Small intestine (tissue), 16 donors: ENCODE measurements around the gene TP53TG3C. TPM values are rescaled to one million over a fixed set of nuclear protein-coding genes. Genes with fewer than 3 reads are reported as not detected.
"Not testable (repeated sequence)": the region's sequence is repeated elsewhere in the genome, so short reads cannot be mapped to it uniquely, and the experiment has no call there.

ENCODE experiments used
- DNase-seq, 2 donors: peaks; one replicate each; pipeline versions ENCODE4 v3.0.0 to v3.0.0-alpha.2; 2013
- FAIRE-seq: peaks from 2 replicates; lab custom pipeline; 2012; peaks lifted over from hg19 to GRCh38; lab: Jason Lieb, UNC
- H3K27ac ChIP-seq, 3 donors: one replicate each; pipeline ENCODE4 v1.5.1; 2013; ENCODE audit warnings: low read length in 2 of 3, mild to moderate bottlenecking in 2 of 3, control low read depth in 1 of 3, inconsistent platforms in 1 of 3, low read depth in 1 of 3, moderate library complexity in 1 of 3
- H3K27me3 ChIP-seq, 3 donors: one replicate each; pipeline ENCODE4 v1.6.1; 2013; ENCODE audit warnings: low read length in 3 of 3, inconsistent platforms in 1 of 3; ENCODE audit not compliant: control insufficient read depth in 3 of 3, insufficient read depth in 3 of 3
- H3K36me3 ChIP-seq, 3 donors: one replicate each; pipeline ENCODE4 v1.6.1; 2013; ENCODE audit warnings: low read length in 3 of 3, inconsistent platforms in 1 of 3, low read depth in 1 of 3, mild to moderate bottlenecking in 1 of 3, moderate library complexity in 1 of 3; ENCODE audit not compliant: control insufficient read depth in 3 of 3, insufficient read depth in 2 of 3
- H3K4me1 ChIP-seq, 3 donors: one replicate each; pipeline ENCODE4 v1.6.1; 2013; ENCODE audit warnings: low read length in 2 of 3, inconsistent platforms in 1 of 3, low read depth in 1 of 3, mild to moderate bottlenecking in 1 of 3, moderate library complexity in 1 of 3; ENCODE audit not compliant: control insufficient read depth in 3 of 3, insufficient read depth in 2 of 3
- H3K4me3 ChIP-seq, 3 donors: one replicate each; pipeline ENCODE4 v1.5.1; 2013; ENCODE audit warnings: low read length in 3 of 3, control low read depth in 1 of 3, inconsistent platforms in 1 of 3, low read depth in 1 of 3, mild to moderate bottlenecking in 1 of 3, moderate library complexity in 1 of 3
- H3K9me3 ChIP-seq, 2 donors: one replicate each; pipeline ENCODE4 v1.6.1; 2013; ENCODE audit warnings: low read depth in 1 of 2, low read length in 1 of 2; ENCODE audit not compliant: control insufficient read depth in 2 of 2, insufficient read depth in 1 of 2
- WGBS, 3 donors: extraction: QIAGEN DNeasy Blood & Tissue Kit; methylation state at CpG; one replicate each; pipeline ENCODE4 v1.1.7; 2013; 5-methylcytosine and 5-hydroxymethylcytosine counted together
- long read RNA-seq, 10 donors: transcript quantifications; one replicate each; lab custom pipeline, GENCODE V29; 2026
- polyA plus RNA-seq, 4 donors: library from polyadenylated mRNA; stranded (reverse) in 3 of 4; unstranded in 1 of 4; fragments of 200-250 nt in 3 of 4; fragments of 120-200 nt in 1 of 4; gene quantifications; one replicate each; pipeline versions ENCODE4 v1.2.1 to v1.2.3, GENCODE V29; 2013
- donor health status: healthy with polysubstance abuse.
- donor health status: control.
- donor health status: control.
- donor health status: Bipolar disorder and iron deficiency.
- donor health status: healthy.

Gene TP53TG3C
- not detected for polyA plus RNA-seq
- long read RNA-seq, donor 1: 0 reads
- long read RNA-seq, donor 2: 0 reads
- long read RNA-seq, donor 3: 0 reads
- long read RNA-seq, donor 4: 0 reads
- long read RNA-seq, donor 5: 0 reads
- long read RNA-seq, donor 6: 0 reads
- long read RNA-seq, donor 7: 0 reads
- long read RNA-seq, donor 8: 0 reads
- long read RNA-seq, donor 9: 0 reads
- long read RNA-seq, donor 10: 0 reads

- not testable (repeated sequence) for H3K9me3 ChIP-seq, H3K27me3 ChIP-seq, DNase-seq, H3K4me1 ChIP-seq, H3K4me3 ChIP-seq, H3K27ac ChIP-seq, H3K36me3 ChIP-seq, FAIRE-seq
- WGBS, 3 donors: no CpG with 5 or more reads among the region's 25 CpGs
Measured at GRCh38 chr16:33193926-33194325, at the start of gene TP53TG3C. Gene TP53TG3C, plus strand, starts transcription at chr16:33194226. Its CDS starts 68 bp downstream, at chr16:33194294.

Other genes starting within 250 kb of the TP53TG3C start
- gene TP53TG3E, start 110.1 kb downstream of the TP53TG3C start, polyA plus RNA-seq: not detected
- not detected for gene TP53TG3B, start 166.6 kb downstream of the TP53TG3C start, polyA plus RNA-seq